Inferior parietal cortex (tissue), 1 donor: ENCODE measurements around the gene RPL22L1.
"Not testable (repeated sequence)": the region's sequence is repeated elsewhere in the genome, so short reads cannot be mapped to it uniquely, and the experiment has no call there.

Experiments
- DNase-seq: peaks from one replicate; pipeline ENCODE4 v3.0.0-alpha.2; 2016; ENCODE audit errors: extremely low spot score

The RPL22L1 gene

GRCh38 chr3:170878688-170879087 lies 8.7 kb upstream of the RPL22L1 start:
- DNase-seq: not testable (repeated sequence)

GRCh38 chr3:170877311-170877710 lies 7.3 kb upstream of the RPL22L1 start:
- not testable (repeated sequence) for DNase-seq

GRCh38 chr3:170876537-170876936 lies 6.5 kb upstream of the RPL22L1 start:
- no peak for DNase-seq

GRCh38 chr3:170869239-170869590 lies 780 bp downstream of the RPL22L1 start:
- no peak for DNase-seq

GRCh38 chr3:170868577-170869238 lies 1.3 kb downstream of the RPL22L1 start:
- no peak for DNase-seq

GRCh38 chr3:170867143-170867937 lies 2.7 kb downstream of the RPL22L1 start:
- DNase-seq: no peak

GRCh38 chr3:170866499-170866898 lies 3.5 kb downstream of the RPL22L1 start:
- no peak for DNase-seq

- no peak for DNase-seq
Observed at GRCh38 chr3:170865209-170866094, 4.5 kb downstream of the RPL22L1 start.

- DNase-seq: no peak
Observed at GRCh38 chr3:170864525-170865208, 5.3 kb downstream of the RPL22L1 start.

- no peak for DNase-seq
Observed at GRCh38 chr3:170863816-170864215, 6.2 kb downstream of the RPL22L1 start.

- DNase-seq: no peak
Observed at GRCh38 chr3:170862618-170863374, 7.2 kb downstream of the RPL22L1 start.

- no peak for DNase-seq
Observed at GRCh38 chr3:170858599-170858998, 11.4 kb downstream of the RPL22L1 start.

- no peak for DNase-seq
Observed at GRCh38 chr3:170852324-170852723, 17.7 kb downstream of the RPL22L1 start.

GRCh38 chr3:170848292-170848917 lies 21.6 kb downstream of the RPL22L1 start:
- DNase-seq: no peak

- no peak for DNase-seq
Observed at GRCh38 chr3:170844377-170844776, 25.6 kb downstream of the RPL22L1 start.

GRCh38 chr3:170840291-170840859 lies 29.6 kb downstream of the RPL22L1 start:
- no peak for DNase-seq

- DNase-seq: no peak
Observed at GRCh38 chr3:170839518-170840100, 30.4 kb downstream of the RPL22L1 start.

GRCh38 chr3:170836491-170836890 lies 33.5 kb downstream of the RPL22L1 start:
- DNase-seq: no peak

- DNase-seq: no peak
Observed at GRCh38 chr3:170835336-170835735, 34.7 kb downstream of the RPL22L1 start.

- DNase-seq: no peak
Observed at GRCh38 chr3:170830580-170830979, 39.4 kb downstream of the RPL22L1 start.
